Measurements from ENCODE around the gene PTCH1. TPM values are rescaled to one million over a fixed set of nuclear protein-coding genes. Genes with fewer than 3 reads are reported as not detected.

The PTCH1 gene
- total RNA-seq, 2 donors from 2014 or later, result 27.5 to 108 TPM

GRCh38 chr9:95495961-95496360 is 20.8 kb downstream of the PTCH1 start:
- 81% methylated on average over 12 of the region's 12 CpGs for WGBS
- Histone ChIP-seq H3K27ac (no peak overlapping the region), H3K27me3 (replicated peaks; ENCODE audit: insufficient read depth) (no peaks in the 10 kb centered on the region), H3K36me3 (no peaks in the 10 kb centered on the region), H3K4me3 (no peak overlapping the region), H3K4me1 (replicated peaks) (no peaks in the 10 kb centered on the region), H3K9me3 (no peaks in the 10 kb centered on the region)
- intact Hi-C loops (cut with DNase I), result no loop called here
- no peak for TF ChIP-seq CTCF (IDR thresholded peaks at IDR 0.05)
- TF ChIP-seq POLR2A (IDR thresholded peaks at IDR 0.05), result no peak
- TF ChIP-seq POLR2AphosphoS5 (IDR thresholded peaks at IDR 0.05), result no peak
- no peak for DNase-seq (ENCODE audit: low spot score)

- TF ChIP-seq POLR2A (IDR thresholded peaks at IDR 0.05) (no peak), POLR2AphosphoS5 (IDR thresholded peaks at IDR 0.05) (no peak), CTCF (IDR thresholded peaks at IDR 0.05) (no peak)
- Histone ChIP-seq H3K4me1 (replicated peaks) (no peaks in the 10 kb centered on the region), H3K27ac (no peak overlapping the region), H3K4me3 (no peak overlapping the region), H3K36me3 (no peaks in the 10 kb centered on the region), H3K9me3 (no peaks in the 10 kb centered on the region), H3K27me3 (replicated peaks; ENCODE audit: insufficient read depth) (no peaks in the 10 kb centered on the region)
- intact Hi-C loops (cut with DNase I), result no loop called here
- 80% methylated on average over 3 of the region's 3 CpGs for WGBS
- no peak for DNase-seq (ENCODE audit: low spot score)
Observed at GRCh38 chr9:95495529-95495928, 21.2 kb downstream of the PTCH1 start.

GRCh38 chr9:95494416-95495371 is 22.1 kb downstream of the PTCH1 start:
- intact Hi-C loops (cut with DNase I), result no loop called here
- 48% methylated on average over 27 of the region's 29 CpGs for WGBS
- Histone ChIP-seq H3K27me3 (replicated peaks; ENCODE audit: insufficient read depth) (no peaks in the 10 kb centered on the region), H3K9me3 (no peaks in the 10 kb centered on the region), H3K36me3 (no peaks in the 10 kb centered on the region), H3K4me3 (no peak overlapping the region), H3K4me1 (replicated peaks) (no peaks in the 10 kb centered on the region), H3K27ac (peak overlapping the region in 1 of 2 donors; percentile 65)
- DNase-seq (ENCODE audit: low spot score), result peak; percentile 82
- no peak for TF ChIP-seq CTCF (IDR thresholded peaks at IDR 0.05)
- TF ChIP-seq POLR2A (IDR thresholded peaks at IDR 0.05), result peak; percentile 23
- TF ChIP-seq POLR2AphosphoS5 (IDR thresholded peaks at IDR 0.05), result peak; percentile 71

GRCh38 chr9:95494022-95494415 is 22.8 kb downstream of the PTCH1 start:
- no peaks in the 10 kb centered on the region for H3K9me3 ChIP-seq
- no peak for DNase-seq (ENCODE audit: low spot score)
- no peak overlapping the region for H3K27ac ChIP-seq
- TF ChIP-seq POLR2A (IDR thresholded peaks at IDR 0.05), result no peak
- TF ChIP-seq CTCF (IDR thresholded peaks at IDR 0.05), result no peak
- TF ChIP-seq POLR2AphosphoS5 (IDR thresholded peaks at IDR 0.05), result no peak
- H3K4me3 ChIP-seq, result no peak overlapping the region
- 82% methylated on average over 26 of the region's 26 CpGs for WGBS
- intact Hi-C loops (cut with DNase I), result no loop called here
- no peaks in the 10 kb centered on the region for H3K4me1 ChIP-seq (replicated peaks)
- no peaks in the 10 kb centered on the region for H3K36me3 ChIP-seq
- no peaks in the 10 kb centered on the region for H3K27me3 ChIP-seq (replicated peaks; ENCODE audit: insufficient read depth)

GRCh38 chr9:95493402-95493801 is 23.4 kb downstream of the PTCH1 start:
- no peak overlapping the region for H3K4me3 ChIP-seq
- H3K9me3 ChIP-seq, result no peaks in the 10 kb centered on the region
- H3K36me3 ChIP-seq, result no peaks in the 10 kb centered on the region
- H3K27ac ChIP-seq, result no peak overlapping the region
- WGBS, result 87% methylated on average over 5 of the region's 5 CpGs
- TF ChIP-seq CTCF (IDR thresholded peaks at IDR 0.05) (no peak), POLR2A (IDR thresholded peaks at IDR 0.05) (no peak), POLR2AphosphoS5 (IDR thresholded peaks at IDR 0.05) (no peak)
- no peaks in the 10 kb centered on the region for H3K4me1 ChIP-seq (replicated peaks)
- no peaks in the 10 kb centered on the region for H3K27me3 ChIP-seq (replicated peaks; ENCODE audit: insufficient read depth)
- DNase-seq (ENCODE audit: low spot score), result no peak
- intact Hi-C loops (cut with DNase I), result no loop called here

Data from prostate gland (tissue), 2 donors.